HepG2 (cell line): Measurements from ENCODE around the gene BTG2.

Experiments
- ADNP ChIP-seq: sonication (generic); formaldehyde crosslinking; IDR thresholded peaks from 2 replicates; pipeline ENCODE4 v1.4.0; 2020; ENCODE audit warnings: missing genetic modification reagents
- GABPB1 ChIP-seq: IDR thresholded peaks from 2 replicates; pipeline ENCODE4 v1.6.1; 2016; ENCODE audit warnings: mild to moderate bottlenecking, missing genetic modification reagents, moderate library complexity, missing compliant biosample characterization
- JUNB ChIP-seq: sonication (generic); formaldehyde crosslinking; IDR thresholded peaks from 2 replicates; pipeline ENCODE4 v1.8.0; 2022; ENCODE audit warnings: missing genetic modification reagents, mild to moderate bottlenecking, borderline replicate concordance
- JUND ChIP-seq: sonication (generic); formaldehyde crosslinking; IDR thresholded peaks from 2 replicates; pipeline ENCODE4 v1.8.0; 2022; ENCODE audit warnings: mild to moderate bottlenecking, missing genetic modification reagents
- MATR3 ChIP-seq: sonication (generic); formaldehyde crosslinking; IDR thresholded peaks from 2 replicates; pipeline ENCODE4 v1.4.0; 2020; ENCODE audit warnings: missing genetic modification reagents
- POLR2A ChIP-seq, 2 experiments: IDR thresholded peaks; 2 replicates each; pipeline ENCODE4 v1.6.1; 2011; ENCODE audit warnings: low read depth in 2 of 2, low read length in 2 of 2, mild to moderate bottlenecking in 1 of 2, moderate library complexity in 1 of 2; ENCODE audit not compliant: insufficient read depth in 1 of 2
- PRMT3 ChIP-seq: sonication (generic); formaldehyde crosslinking; IDR thresholded peaks from 2 replicates; pipeline ENCODE4 v1.8.1; 2022; ENCODE audit warnings: low read depth, mild to moderate bottlenecking, moderate library complexity, missing genetic modification reagents, borderline replicate concordance
- SIN3A ChIP-seq: IDR thresholded peaks from 2 replicates; pipeline ENCODE4 v1.6.1; 2011; ENCODE audit warnings: low read depth, mild to moderate bottlenecking, control low read depth, low read length, borderline replicate concordance
- SIX1 ChIP-seq: sonication (generic); formaldehyde crosslinking; IDR thresholded peaks from 2 replicates; pipeline ENCODE4 v1.4.0; 2020; ENCODE audit warnings: missing genetic modification reagents, borderline replicate concordance
- SUZ12 ChIP-seq: fragments of 150-350 bp; IDR thresholded peaks from 2 replicates; pipeline ENCODE4 v1.6.1; 2014; ENCODE audit warnings: low read depth, low read length
- TF ChIP-seq, protein P1 (sequence below): sonication (generic); formaldehyde crosslinking; IDR thresholded peaks from 2 replicates; pipeline ENCODE4 v1.9.0; 2021; ENCODE audit warnings: missing genetic modification reagents, borderline replicate concordance
- TF ChIP-seq, protein P2 (sequence below): sonication (generic); formaldehyde crosslinking; IDR thresholded peaks from 2 replicates; pipeline ENCODE4 v1.8.0; 2022; ENCODE audit warnings: mild to moderate bottlenecking, missing genetic modification reagents, borderline replicate concordance
- TF ChIP-seq, protein P3 (sequence below): sonication (generic); formaldehyde crosslinking; IDR thresholded peaks from 2 replicates; pipeline ENCODE4 v1.8.1; 2023; ENCODE audit warnings: mild to moderate bottlenecking, missing genetic modification reagents
- TF ChIP-seq, protein P4 (sequence below): sonication (generic); formaldehyde crosslinking; IDR thresholded peaks from 2 replicates; pipeline ENCODE4 v1.5.1; 2020; ENCODE audit warnings: missing genetic modification reagents, mild to moderate bottlenecking, borderline replicate concordance

DNA sequence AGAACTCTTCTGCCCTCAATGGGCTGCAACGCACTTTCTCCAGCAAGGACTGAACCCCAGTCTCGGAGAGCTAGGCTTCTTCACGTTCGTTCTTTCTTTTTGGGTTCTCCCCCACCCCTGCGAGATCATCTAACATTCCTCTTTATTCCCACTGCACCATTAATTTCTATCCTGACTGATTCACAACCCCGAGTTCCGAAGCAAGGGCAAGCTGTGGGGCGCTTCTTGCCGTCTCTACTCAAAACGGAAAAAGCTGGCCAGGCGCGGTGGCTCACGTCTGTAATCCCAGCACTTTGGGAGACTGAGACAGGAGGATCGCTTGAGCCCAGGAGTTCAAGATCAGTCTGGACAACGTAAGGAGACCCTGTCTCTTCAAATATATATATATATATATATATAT, 37.4 kb upstream of the BTG2 start:
- TF ChIP-seq SUZ12 (no peak), GABPB1 (no peak), JUNB (CRISPR knock-in tag) (no peak), MATR3 (CRISPR knock-in tag) (no peak), PRMT3 (CRISPR knock-in tag) (no peak), SIN3A (no peak), ADNP (no peak), SIX1 (CRISPR knock-in tag) (no peak), POLR2A (IDR thresholded peaks at IDR 0.05; ENCODE audit: insufficient read depth in 1 of 2, low read depth in 2 of 2, low read length in 2 of 2) (no peak), JUND (CRISPR knock-in tag) (no peak)
- TF ChIP-seq, protein P1, sequence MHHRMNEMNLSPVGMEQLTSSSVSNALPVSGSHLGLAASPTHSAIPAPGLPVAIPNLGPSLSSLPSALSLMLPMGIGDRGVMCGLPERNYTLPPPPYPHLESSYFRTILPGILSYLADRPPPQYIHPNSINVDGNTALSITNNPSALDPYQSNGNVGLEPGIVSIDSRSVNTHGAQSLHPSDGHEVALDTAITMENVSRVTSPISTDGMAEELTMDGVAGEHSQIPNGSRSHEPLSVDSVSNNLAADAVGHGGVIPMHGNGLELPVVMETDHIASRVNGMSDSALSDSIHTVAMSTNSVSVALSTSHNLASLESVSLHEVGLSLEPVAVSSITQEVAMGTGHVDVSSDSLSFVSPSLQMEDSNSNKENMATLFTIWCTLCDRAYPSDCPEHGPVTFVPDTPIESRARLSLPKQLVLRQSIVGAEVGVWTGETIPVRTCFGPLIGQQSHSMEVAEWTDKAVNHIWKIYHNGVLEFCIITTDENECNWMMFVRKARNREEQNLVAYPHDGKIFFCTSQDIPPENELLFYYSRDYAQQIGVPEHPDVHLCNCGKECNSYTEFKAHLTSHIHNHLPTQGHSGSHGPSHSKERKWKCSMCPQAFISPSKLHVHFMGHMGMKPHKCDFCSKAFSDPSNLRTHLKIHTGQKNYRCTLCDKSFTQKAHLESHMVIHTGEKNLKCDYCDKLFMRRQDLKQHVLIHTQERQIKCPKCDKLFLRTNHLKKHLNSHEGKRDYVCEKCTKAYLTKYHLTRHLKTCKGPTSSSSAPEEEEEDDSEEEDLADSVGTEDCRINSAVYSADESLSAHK: no peak
- TF ChIP-seq, protein P2, sequence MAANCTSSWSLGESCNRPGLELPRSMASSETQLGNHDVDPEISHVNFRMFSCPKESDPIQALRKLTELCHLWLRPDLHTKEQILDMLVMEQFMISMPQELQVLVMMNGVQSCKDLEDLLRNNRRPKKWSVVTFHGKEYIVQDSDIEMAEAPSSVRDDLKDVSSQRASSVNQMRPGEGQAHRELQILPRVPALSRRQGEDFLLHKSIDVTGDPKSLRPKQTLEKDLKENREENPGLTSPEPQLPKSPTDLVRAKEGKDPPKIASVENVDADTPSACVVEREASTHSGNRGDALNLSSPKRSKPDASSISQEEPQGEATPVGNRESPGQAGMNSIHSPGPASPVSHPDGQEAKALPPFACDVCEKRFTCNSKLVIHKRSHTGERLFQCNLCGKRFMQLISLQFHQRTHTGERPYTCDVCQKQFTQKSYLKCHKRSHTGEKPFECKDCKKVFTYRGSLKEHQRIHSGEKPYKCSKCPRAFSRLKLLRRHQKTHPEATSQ (CRISPR knock-in tag): no peak
- TF ChIP-seq, protein P3, sequence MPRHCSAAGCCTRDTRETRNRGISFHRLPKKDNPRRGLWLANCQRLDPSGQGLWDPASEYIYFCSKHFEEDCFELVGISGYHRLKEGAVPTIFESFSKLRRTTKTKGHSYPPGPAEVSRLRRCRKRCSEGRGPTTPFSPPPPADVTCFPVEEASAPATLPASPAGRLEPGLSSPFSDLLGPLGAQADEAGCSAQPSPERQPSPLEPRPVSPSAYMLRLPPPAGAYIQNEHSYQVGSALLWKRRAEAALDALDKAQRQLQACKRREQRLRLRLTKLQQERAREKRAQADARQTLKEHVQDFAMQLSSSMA (CRISPR knock-in tag): no peak
- TF ChIP-seq, protein P4, sequence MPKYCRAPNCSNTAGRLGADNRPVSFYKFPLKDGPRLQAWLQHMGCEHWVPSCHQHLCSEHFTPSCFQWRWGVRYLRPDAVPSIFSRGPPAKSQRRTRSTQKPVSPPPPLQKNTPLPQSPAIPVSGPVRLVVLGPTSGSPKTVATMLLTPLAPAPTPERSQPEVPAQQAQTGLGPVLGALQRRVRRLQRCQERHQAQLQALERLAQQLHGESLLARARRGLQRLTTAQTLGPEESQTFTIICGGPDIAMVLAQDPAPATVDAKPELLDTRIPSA (CRISPR knock-in tag): no peak
